ENCODE data around the gene CCDC93. TPM values are rescaled to one million over a fixed set of nuclear protein-coding genes. Genes with fewer than 3 reads are reported as not detected.
A peak's percentile ranks its signal among the peaks of the same experiment; 100 is the strongest.

The CCDC93 gene
- total RNA-seq, 1 donor, result 30.5 TPM

DNA sequence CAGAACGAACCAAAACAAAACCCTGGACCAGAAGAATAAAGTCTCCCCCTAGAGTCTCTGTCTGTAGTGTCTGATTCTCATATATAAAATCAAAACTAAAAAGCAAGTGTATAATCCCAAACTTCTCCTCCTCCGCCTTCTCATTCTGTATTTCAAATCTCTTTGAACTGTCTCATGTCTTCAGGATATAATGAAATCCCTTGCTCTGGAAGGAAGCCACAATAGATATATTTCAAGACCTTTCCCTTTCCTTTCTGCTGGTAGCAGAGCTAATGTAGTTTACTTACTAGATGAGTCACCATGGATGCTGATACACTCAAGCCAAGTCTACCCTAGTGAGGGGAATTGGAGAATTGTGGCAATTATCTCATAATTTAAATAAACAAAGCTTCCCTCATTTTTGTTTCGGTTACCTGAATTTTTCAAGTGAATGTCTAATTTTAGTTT is 33.5 kb upstream of the CCDC93 start:
- TF ChIP-seq CTCF (IDR thresholded peaks at IDR 0.05; ENCODE audit: insufficient read depth, low read length), result no peak
- peak; percentile 64 for DNase-seq (ENCODE audit: low read depth)
- no peak overlapping the region for H3K4me3 ChIP-seq (ENCODE audit: low read depth, low read length)

GRCh38 chr2:118046634-118047210 is 32.9 kb upstream of the CCDC93 start:
- peak; percentile 71 for DNase-seq (ENCODE audit: low read depth)
- TF ChIP-seq CTCF (IDR thresholded peaks at IDR 0.05; ENCODE audit: insufficient read depth, low read length), result peak; percentile 62
- H3K4me3 ChIP-seq (ENCODE audit: low read depth, low read length), result no peak overlapping the region

DNA sequence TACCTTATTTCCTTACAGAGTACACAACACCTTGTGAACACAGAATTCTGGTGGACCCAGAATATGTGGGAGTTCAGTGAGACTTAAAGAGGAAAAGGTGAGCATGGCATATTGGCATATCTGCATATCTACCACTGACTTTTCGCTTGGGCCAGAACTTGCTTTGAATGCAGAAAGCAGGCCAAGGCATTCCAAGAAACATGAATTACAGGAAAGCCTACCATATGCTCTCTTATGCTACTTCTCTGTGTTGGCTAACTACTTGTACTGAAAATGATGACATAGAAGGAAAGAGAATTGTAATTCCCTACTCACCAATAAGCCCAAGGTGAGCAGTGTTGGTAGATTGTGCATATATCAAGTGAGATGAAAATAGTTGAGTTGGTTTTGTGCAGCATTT is 31.4 kb upstream of the CCDC93 start:
- H3K4me3 ChIP-seq (ENCODE audit: low read depth, low read length), result no peak overlapping the region
- DNase-seq (ENCODE audit: low read depth), result no peak
- TF ChIP-seq CTCF (IDR thresholded peaks at IDR 0.05; ENCODE audit: insufficient read depth, low read length), result no peak

DNA sequence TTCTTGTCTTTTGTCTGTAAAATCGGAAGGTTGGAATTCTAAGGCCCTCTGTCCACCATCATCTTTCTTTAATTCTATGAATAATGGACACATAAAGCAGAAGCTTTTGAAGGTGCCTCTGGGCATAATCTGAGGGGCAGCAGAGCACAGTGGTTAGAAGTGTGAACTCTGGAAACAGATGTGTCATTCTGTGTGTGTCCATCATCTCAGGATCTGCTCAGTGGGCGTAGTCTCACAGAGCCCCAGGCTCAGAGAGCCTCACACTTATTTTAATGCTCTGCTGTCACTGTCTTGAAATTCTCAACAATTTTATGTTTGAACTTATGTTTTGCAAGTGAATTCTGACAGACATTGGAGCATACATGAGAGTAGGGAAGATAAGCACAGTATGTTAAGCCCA is 31.0 kb upstream of the CCDC93 start:
- H3K4me3 ChIP-seq (ENCODE audit: low read depth, low read length), result no peak overlapping the region
- no peak for DNase-seq (ENCODE audit: low read depth)
- TF ChIP-seq CTCF (IDR thresholded peaks at IDR 0.05; ENCODE audit: insufficient read depth, low read length), result no peak

DNA sequence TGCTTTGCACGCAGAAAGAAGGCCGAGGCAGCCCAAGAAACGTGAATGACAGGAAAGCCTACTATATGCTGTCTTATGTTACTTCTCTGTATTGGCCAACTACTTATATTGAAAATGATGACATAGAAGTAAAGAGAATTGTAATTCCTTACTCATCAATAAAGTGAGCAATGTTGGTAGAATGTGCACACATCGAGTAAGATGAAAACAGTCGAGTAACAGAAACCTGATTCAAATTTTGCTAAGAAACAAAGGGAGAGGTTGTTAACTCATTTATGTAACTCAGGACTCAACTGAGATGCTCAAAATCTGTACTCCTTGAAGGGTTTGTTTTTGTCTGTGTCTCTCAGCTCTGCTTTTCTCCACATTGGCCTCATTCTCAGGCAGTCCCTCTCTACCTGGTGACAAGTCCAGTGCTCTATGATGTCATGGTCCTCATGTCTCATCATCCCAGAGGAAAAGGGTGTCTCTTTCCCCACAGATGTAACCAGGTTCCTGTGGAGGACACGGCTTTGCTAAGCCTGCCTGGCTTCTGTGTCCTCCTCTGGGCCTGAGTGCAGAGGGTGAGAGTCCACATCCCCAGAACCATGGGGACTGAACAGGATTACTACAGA is 30.3 kb upstream of the CCDC93 start:
- no peak overlapping the region for H3K4me3 ChIP-seq (ENCODE audit: low read depth, low read length)
- no peak for TF ChIP-seq CTCF (IDR thresholded peaks at IDR 0.05; ENCODE audit: insufficient read depth, low read length)
- DNase-seq (ENCODE audit: low read depth), result no peak

DNA sequence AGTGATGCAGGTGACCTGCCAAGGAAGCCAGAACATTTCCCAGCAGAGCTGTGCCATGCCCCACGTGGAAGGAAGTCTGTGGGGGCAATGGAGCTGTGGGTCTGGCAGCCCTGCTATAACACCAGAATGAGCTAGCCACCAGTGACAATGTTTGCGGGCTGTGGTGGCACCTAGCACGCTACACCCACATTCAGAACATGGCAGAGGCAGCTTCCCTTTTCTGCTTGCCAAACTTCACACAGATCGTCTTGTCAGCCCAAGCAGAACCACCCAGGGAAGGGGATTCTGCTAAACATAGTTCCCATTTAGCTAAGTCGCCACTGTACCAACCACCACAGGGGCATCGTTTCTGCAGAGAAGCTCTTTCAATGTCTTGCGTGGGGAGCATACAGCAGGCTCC is 27.0 kb upstream of the CCDC93 start:
- TF ChIP-seq CTCF (IDR thresholded peaks at IDR 0.05; ENCODE audit: insufficient read depth, low read length), result no peak
- no peak overlapping the region for H3K4me3 ChIP-seq (ENCODE audit: low read depth, low read length)

More for the DNA sequence above, 27.0 kb upstream of the CCDC93 start:
- DNase-seq (ENCODE audit: low read depth), result no peak

All from fibroblast of the aortic adventitia (primary cell).